ENCODE data around the gene NEDD9. TPM values are rescaled to one million over a fixed set of nuclear protein-coding genes. Genes with fewer than 3 reads are reported as not detected.

Gene NEDD9
- total and polyA plus RNA-seq, 2 of the 4 experiments (the other 2 are of a cell fraction): 7.6 to 16.5 TPM

GRCh38 chr6:11277275-11278206 is 45.1 kb upstream of the NEDD9 start:
- Histone ChIP-seq H3K18ac (ENCODE audit: low read depth, low read length) (peak overlapping the region; percentile 82), H2BK120ac (ENCODE audit: low read depth, low read length) (peak overlapping the region; percentile 98), H3K27me3 (ENCODE audit: control insufficient read depth, insufficient read depth, low read length) (no peaks in the 10 kb centered on the region), H2BK15ac (ENCODE audit: low read depth, low read length) (peak overlapping the region; percentile 90; the same call in 2 of the 3 replicates), H4K8ac (ENCODE audit: low read depth in 2 of 2, low read length in 2 of 2) (peak overlapping the region; percentile 75 to 93), H3K23ac (ENCODE audit: low read depth, low read length) (peak overlapping the region; percentile 97), H4K5ac (ENCODE audit: low read depth, low read length) (peak overlapping the region; percentile 60), H2BK5ac (ENCODE audit: low read depth, low read length, poor library complexity, severe bottlenecking) (peak overlapping the region; percentile 83), H3K9me1 (ENCODE audit: insufficient read depth, low read length) (peaks cover 31% of the 10 kb centered on the region), H3K56ac (ENCODE audit: extremely low read depth, insufficient read depth, low read length) (peak overlapping the region; percentile 66), H2AFZ (replicated peaks; ENCODE audit: low read length, poor library complexity) (peak overlapping the region; percentile 85), H3K36me3 (ENCODE audit: control insufficient read depth, insufficient read depth, low read length) (no peaks in the 10 kb centered on the region), H3K14ac (replicated peaks; ENCODE audit: low read depth, low read length) (peak overlapping the region; percentile 96), H2AK9ac (replicated peaks; ENCODE audit: low read depth, low read length, poor library complexity) (peak overlapping the region; percentile 4), H3K9me3 (ENCODE audit: control insufficient read depth, insufficient read depth, low read length) (no peaks in the 10 kb centered on the region), H3K4me1 (ENCODE audit: control insufficient read depth, insufficient read depth, low read length) (peaks cover 24% of the 10 kb centered on the region), H3K4me2 (ENCODE audit: low read depth, low read length) (peak overlapping the region; percentile 32; the same call in 1 of the 2 replicates), H2AK5ac (ENCODE audit: low read depth, low read length) (peak overlapping the region; percentile 98), H4K91ac (ENCODE audit: insufficient read depth, low read depth, low read length) (peak overlapping the region; percentile 94), H3K4ac (ENCODE audit: low read depth, low read length) (peak overlapping the region; percentile 98), H3K27ac (ENCODE audit: insufficient read depth, low read length) (peak overlapping the region; percentile 65), H4K20me1 (ENCODE audit: insufficient read depth, low read length) (no peaks in the 10 kb centered on the region), H3K4me3 (ENCODE audit: insufficient read depth, low read depth, low read length) (no peak overlapping the region), H3K9ac (ENCODE audit: low read depth, low read length) (no peak overlapping the region), H3K79me1 (ENCODE audit: low read depth in 1 of 2, low read length in 2 of 2) (no peaks in the 10 kb centered on the region; a peak in 1 of 4 replicates), H2BK20ac (ENCODE audit: low read depth, low read length) (peak overlapping the region; percentile 97)
- no TSS peak for BruUV-seq (replicated peaks)
- 52% methylated on average over 4 of the region's 14 CpGs; no CpG with 5 or more reads in 1 of the 2 experiments for WGBS, 2 experiments (ENCODE audit: extremely low coverage in 2 of 2, insufficient read length in 1 of 2)
- ChIA-PET CTCF (no interaction called here), POLR2A (ENCODE audit: unreplicated experiment) (interaction anchor here (0.6 to 0.7 kb wide), 2 partner anchors 87 to 157 kb away, joined by 3 read pairs; no protein-coding TSS in a partner anchor)
- in situ Hi-C loops (cut with MboI; ENCODE audit: low sequenced_read_pairs) (no loop called here), intact Hi-C loops (cut with micrococcal nuclease) (no loop called here), dilution Hi-C loops (cut with HindIII; ENCODE audit: low sequenced_read_pairs, unreplicated experiment) (no loop called here)
- peak; percentile 86 for ATAC-seq (ENCODE audit: low read depth)
- peak; percentile 82 for DNase-seq
- no peak for TF ChIP-seq CEBPB (IDR thresholded peaks at IDR 0.05; ENCODE audit: low read depth, low read length)
- TF ChIP-seq BHLHE40 (IDR thresholded peaks at IDR 0.05; ENCODE audit: low read depth, low read length): peak; percentile 48; the same call in 1 of the 2 replicates
- TF ChIP-seq ELK1 (IDR thresholded peaks at IDR 0.05; ENCODE audit: borderline replicate concordance, low read depth, low read length): no peak
- no peak for TF ChIP-seq USF2 (IDR thresholded peaks at IDR 0.05; ENCODE audit: low read depth, low read length)
- TF ChIP-seq RFX5 (IDR thresholded peaks at IDR 0.05; ENCODE audit: low read depth, low read length): no peak
- no peak for TF ChIP-seq MAZ (IDR thresholded peaks at IDR 0.05; ENCODE audit: borderline replicate concordance, low read depth, low read length)

Measured in IMR-90 (cell line).